ENCODE measurements around the gene LDHA. TPM values are rescaled to one million over a fixed set of nuclear protein-coding genes. Genes with fewer than 3 reads are reported as not detected.

Gene LDHA
- total and polyA plus RNA-seq, 9 of the 15 experiments (the other 6 are each of a cell fraction or from before 2014, with no cell fraction given): 535 to 3,001 (median 926) TPM

DNA sequence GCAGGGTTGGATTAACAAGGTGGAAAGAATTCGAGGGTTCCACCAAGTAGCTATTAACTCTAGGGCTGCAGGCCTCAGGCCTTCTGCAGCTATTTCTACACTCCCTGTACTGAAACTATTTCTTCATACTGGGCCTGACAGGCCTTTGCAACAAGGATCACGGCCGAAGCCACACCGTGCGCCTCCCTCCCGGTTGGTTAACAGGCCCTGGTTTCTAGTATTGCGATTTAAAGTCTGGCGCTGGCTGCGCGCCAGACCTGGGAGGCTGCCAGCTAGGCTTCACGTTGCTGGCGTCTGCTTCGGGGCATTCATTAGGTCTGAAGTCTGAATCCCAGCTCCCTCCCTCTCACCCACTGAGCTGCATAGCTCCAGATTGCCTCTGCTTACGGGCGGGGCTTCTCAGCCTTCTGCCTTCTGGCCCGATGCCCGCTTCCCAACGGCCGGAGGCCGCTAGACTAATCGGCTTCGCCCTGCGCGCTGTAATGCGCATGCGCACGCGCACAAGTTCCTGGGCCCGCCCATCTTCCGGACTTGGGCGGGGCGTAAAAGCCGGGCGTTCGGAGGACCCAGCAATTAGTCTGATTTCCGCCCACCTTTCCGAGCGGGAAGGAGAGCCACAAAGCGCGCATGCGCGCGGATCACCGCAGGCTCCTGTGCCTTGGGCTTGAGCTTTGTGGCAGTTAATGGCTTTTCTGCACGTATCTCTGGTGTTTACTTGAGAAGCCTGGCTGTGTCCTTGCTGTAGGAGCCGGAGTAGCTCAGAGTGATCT is 1.6 kb downstream of the LDHA start (continued):
- TF ChIP-seq RBM39 (optimal IDR thresholded peaks at IDR 0.05; ENCODE audit: low read depth, low read length) (no peak), NBN (IDR thresholded peaks at IDR 0.05; ENCODE audit: low read depth) (no peak), JUNB (CRISPR knock-in tag; conservative IDR thresholded peaks at IDR 0.05) (no peak), ZNF316 (IDR thresholded peaks at IDR 0.05) (no peak), SRSF9 (IDR thresholded peaks at IDR 0.05; ENCODE audit: borderline replicate concordance, low read depth, low read length) (no peak), EHMT2 (IDR thresholded peaks at IDR 0.05) (no peak), MAFK (IDR thresholded peaks at IDR 0.05; ENCODE audit: low read length) (no peak), MCM7 (IDR thresholded peaks at IDR 0.05) (no peak), PREB (CRISPR knock-in tag; IDR thresholded peaks at IDR 0.05) (no peak), ZNF586 (CRISPR knock-in tag; conservative IDR thresholded peaks at IDR 0.05) (no peak), XRCC5 (IDR thresholded peaks at IDR 0.05; ENCODE audit: low read depth, low read length) (no peak; the same call in 1 of the 2 replicates), FOS (IDR thresholded peaks at IDR 0.05; ENCODE audit: extremely low read depth, insufficient read length) (no peak), SRF (CRISPR knock-in tag; IDR thresholded peaks at IDR 0.05) (0 out of 4 replicates have a peak, but pooled peaks of 1 of the 2 experiments have one; percentile 11), TGIF2 (CRISPR knock-in tag; IDR thresholded peaks at IDR 0.05) (no peak), ZNF134 (CRISPR knock-in tag; conservative IDR thresholded peaks at IDR 0.05) (no peak), GABPB1 (CRISPR knock-in tag; IDR thresholded peaks at IDR 0.05) (peak; percentile 82)
- TF ChIP-seq, protein P1, sequence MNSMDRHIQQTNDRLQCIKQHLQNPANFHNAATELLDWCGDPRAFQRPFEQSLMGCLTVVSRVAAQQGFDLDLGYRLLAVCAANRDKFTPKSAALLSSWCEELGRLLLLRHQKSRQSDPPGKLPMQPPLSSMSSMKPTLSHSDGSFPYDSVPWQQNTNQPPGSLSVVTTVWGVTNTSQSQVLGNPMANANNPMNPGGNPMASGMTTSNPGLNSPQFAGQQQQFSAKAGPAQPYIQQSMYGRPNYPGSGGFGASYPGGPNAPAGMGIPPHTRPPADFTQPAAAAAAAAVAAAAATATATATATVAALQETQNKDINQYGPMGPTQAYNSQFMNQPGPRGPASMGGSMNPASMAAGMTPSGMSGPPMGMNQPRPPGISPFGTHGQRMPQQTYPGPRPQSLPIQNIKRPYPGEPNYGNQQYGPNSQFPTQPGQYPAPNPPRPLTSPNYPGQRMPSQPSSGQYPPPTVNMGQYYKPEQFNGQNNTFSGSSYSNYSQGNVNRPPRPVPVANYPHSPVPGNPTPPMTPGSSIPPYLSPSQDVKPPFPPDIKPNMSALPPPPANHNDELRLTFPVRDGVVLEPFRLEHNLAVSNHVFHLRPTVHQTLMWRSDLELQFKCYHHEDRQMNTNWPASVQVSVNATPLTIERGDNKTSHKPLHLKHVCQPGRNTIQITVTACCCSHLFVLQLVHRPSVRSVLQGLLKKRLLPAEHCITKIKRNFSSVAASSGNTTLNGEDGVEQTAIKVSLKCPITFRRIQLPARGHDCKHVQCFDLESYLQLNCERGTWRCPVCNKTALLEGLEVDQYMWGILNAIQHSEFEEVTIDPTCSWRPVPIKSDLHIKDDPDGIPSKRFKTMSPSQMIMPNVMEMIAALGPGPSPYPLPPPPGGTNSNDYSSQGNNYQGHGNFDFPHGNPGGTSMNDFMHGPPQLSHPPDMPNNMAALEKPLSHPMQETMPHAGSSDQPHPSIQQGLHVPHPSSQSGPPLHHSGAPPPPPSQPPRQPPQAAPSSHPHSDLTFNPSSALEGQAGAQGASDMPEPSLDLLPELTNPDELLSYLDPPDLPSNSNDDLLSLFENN (IDR thresholded peaks at IDR 0.05; ENCODE audit: low read depth in 2 of 2, low read length in 2 of 2): no peak
- TF ChIP-seq, protein P2, sequence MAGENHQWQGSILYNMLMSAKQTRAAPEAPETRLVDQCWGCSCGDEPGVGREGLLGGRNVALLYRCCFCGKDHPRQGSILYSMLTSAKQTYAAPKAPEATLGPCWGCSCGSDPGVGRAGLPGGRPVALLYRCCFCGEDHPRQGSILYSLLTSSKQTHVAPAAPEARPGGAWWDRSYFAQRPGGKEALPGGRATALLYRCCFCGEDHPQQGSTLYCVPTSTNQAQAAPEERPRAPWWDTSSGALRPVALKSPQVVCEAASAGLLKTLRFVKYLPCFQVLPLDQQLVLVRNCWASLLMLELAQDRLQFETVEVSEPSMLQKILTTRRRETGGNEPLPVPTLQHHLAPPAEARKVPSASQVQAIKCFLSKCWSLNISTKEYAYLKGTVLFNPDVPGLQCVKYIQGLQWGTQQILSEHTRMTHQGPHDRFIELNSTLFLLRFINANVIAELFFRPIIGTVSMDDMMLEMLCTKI (IDR thresholded peaks at IDR 0.05; ENCODE audit: partially characterized antibody): no peak
- TF ChIP-seq, protein P3, sequence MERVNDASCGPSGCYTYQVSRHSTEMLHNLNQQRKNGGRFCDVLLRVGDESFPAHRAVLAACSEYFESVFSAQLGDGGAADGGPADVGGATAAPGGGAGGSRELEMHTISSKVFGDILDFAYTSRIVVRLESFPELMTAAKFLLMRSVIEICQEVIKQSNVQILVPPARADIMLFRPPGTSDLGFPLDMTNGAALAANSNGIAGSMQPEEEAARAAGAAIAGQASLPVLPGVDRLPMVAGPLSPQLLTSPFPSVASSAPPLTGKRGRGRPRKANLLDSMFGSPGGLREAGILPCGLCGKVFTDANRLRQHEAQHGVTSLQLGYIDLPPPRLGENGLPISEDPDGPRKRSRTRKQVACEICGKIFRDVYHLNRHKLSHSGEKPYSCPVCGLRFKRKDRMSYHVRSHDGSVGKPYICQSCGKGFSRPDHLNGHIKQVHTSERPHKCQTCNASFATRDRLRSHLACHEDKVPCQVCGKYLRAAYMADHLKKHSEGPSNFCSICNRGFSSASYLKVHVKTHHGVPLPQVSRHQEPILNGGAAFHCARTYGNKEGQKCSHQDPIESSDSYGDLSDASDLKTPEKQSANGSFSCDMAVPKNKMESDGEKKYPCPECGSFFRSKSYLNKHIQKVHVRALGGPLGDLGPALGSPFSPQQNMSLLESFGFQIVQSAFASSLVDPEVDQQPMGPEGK (CRISPR knock-in tag; IDR thresholded peaks at IDR 0.05; ENCODE audit: borderline replicate concordance): no peak
